ENCODE measurements around the gene RBFOX2. TPM values are rescaled to one million over a fixed set of nuclear protein-coding genes. Genes with fewer than 3 reads are reported as not detected.

Gene RBFOX2
- total and polyA plus RNA-seq, 2 experiments from 2014 or later, result 88.8 to 131 TPM

DNA sequence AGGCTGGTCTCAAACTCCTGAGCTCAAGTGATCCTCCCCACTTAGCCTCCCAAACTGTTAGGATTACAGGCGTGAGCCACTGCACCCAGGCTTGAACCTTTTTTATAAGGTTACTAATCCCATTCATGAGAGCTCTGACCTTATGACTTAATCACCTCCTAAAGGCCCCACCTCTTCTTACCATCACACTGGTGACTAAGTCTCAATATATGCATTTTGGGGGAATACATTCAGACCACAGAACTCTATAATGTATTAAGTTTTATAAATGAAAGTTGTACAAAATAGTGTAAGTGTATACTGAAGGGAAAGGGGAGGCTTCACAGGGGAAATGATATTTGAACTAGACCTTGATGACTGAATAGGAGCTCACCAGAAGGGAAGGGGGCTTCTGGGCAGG lies 28.4 kb upstream of the RBFOX2 start:
- H3K27ac Mint-ChIP-seq, result no peak overlapping the region
- no peak overlapping the region for H3K4me3 ChIP-seq
- peaks cover 5% of the 10 kb centered on the region for H3K4me1 ChIP-seq (ENCODE audit: insufficient read depth)
- no peak for ATAC-seq
- H3K9me3 Mint-ChIP-seq, result peaks cover 4% of the 10 kb centered on the region; the same call in 2 of the 3 replicates
- TF ChIP-seq NANOG (IDR thresholded peaks at IDR 0.05; ENCODE audit: borderline replicate concordance), result no peak
- no peak for TF ChIP-seq POLR2AphosphoS5 (IDR thresholded peaks at IDR 0.05; ENCODE audit: low read depth)
- no peaks in the 10 kb centered on the region for H3F3A ChIP-seq (replicated peaks; ENCODE audit: low read depth)
- H3K27me3 Mint-ChIP-seq (ENCODE audit: insufficient read depth, low read depth, poor library complexity), result peaks cover 8% of the 10 kb centered on the region
- H3K9me2 ChIP-seq (ENCODE audit: insufficient read depth), result 0 out of 2 replicates have a peak, but pooled peaks cover 3% of the 10 kb centered on the region
- H3K79me2 ChIP-seq (replicated peaks; ENCODE audit: insufficient read depth), result no peaks in the 10 kb centered on the region
- 0 out of 2 replicates have a peak overlapping the region, but pooled peaks have one; percentile 28 for H2AFZ ChIP-seq
- H4K20me1 ChIP-seq (replicated peaks; ENCODE audit: insufficient read depth), result no peaks in the 10 kb centered on the region
- no peak overlapping the region for H3K4me3 Mint-ChIP-seq
- H3K36me3 ChIP-seq (ENCODE audit: insufficient read depth), result no peaks in the 10 kb centered on the region; the same call in 1 of the 2 replicates
- no peak overlapping the region for H3K4me2 ChIP-seq
- H3K27ac ChIP-seq (ENCODE audit: low read depth), result no peak overlapping the region
- H3K27me3 ChIP-seq (ENCODE audit: insufficient read depth), result no peaks in the 10 kb centered on the region
- no peak for DNase-seq (ENCODE audit: low spot score)
- H3K36me3 Mint-ChIP-seq (ENCODE audit: low read depth), result no peaks in the 10 kb centered on the region; the same call in 2 of the 3 replicates
- H3K4me1 Mint-ChIP-seq, result peaks cover 25% of the 10 kb centered on the region

DNA sequence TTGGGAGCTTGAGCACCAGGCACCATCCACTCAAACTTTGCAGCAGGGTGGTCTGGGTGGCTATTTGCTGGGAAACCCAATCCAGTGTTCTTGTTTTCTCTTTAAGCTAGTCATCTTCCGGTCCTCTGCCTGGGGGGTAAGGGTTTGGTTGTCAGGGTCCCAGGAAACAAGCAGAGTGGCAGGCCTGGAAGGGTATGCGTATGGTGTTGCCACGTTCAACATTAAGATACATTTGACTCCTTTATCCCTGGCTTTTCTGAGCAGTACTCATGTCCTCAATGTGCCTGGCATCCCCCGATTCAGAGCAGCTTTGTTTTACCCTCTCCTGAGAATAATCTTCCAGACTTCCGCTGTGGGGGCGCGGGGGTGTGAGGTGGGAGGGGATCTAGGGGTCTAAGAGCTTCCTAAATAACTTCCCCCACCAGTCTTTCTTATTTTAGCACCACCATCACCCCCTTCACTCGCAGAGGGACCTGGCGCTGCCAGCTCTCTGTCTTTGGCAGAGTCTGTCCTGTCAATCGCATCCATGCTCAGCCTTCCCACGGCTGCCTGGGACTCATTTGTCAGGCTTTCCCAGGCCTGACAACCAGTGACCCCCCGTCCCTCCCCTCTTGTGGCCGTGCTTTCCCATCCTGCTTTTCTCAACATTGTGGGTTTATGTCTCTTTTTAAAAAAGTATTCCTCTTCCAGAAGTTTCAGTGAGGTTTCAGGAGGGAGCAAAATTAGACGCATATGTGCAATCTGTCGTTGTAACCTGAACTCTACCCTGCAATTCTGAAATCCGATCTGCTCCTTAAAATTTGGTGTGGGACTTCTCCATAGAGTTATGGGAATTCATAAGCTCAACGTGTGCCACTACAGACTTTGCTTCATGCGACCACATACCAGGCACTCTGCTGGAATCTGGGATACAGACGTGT lies 27.0 kb upstream of the RBFOX2 start:
- Histone ChIP-seq H3F3A (replicated peaks; ENCODE audit: low read depth) (no peaks in the 10 kb centered on the region), H3K4me3 (no peak overlapping the region), H3K27me3 (ENCODE audit: insufficient read depth) (no peaks in the 10 kb centered on the region), H3K79me2 (replicated peaks; ENCODE audit: insufficient read depth) (no peaks in the 10 kb centered on the region), H4K20me1 (replicated peaks; ENCODE audit: insufficient read depth) (no peaks in the 10 kb centered on the region), H3K4me1 (ENCODE audit: insufficient read depth) (peaks cover 5% of the 10 kb centered on the region), H3K36me3 (ENCODE audit: insufficient read depth) (no peaks in the 10 kb centered on the region), H3K4me2 (no peak overlapping the region), H3K9me2 (ENCODE audit: insufficient read depth) (0 out of 2 replicates have a peak, but pooled peaks cover 3% of the 10 kb centered on the region), H2AFZ (peak overlapping the region; percentile 86), H3K27ac (ENCODE audit: low read depth) (no peak overlapping the region)
- Mint-ChIP-seq H3K27me3 (ENCODE audit: insufficient read depth, low read depth, poor library complexity) (peaks cover 8% of the 10 kb centered on the region), H3K4me1 (peaks cover 25% of the 10 kb centered on the region), H3K27ac (no peak overlapping the region; the same call in 1 of the 2 replicates), H3K36me3 (ENCODE audit: low read depth) (no peaks in the 10 kb centered on the region; the same call in 2 of the 3 replicates), H3K4me3 (no peak overlapping the region), H3K9me3 (peaks cover 4% of the 10 kb centered on the region; the same call in 2 of the 3 replicates)
- no peak for ATAC-seq
- DNase-seq (ENCODE audit: low spot score), result no peak
- TF ChIP-seq EZH2phosphoT487 (IDR thresholded peaks at IDR 0.05; ENCODE audit: unreplicated experiment) (no peak), JUNB (IDR thresholded peaks at IDR 0.05; ENCODE audit: unreplicated experiment) (no peak), ZNF114 (CRISPR knock-in tag; IDR thresholded peaks at IDR 0.05) (no peak), ZNF331 (CRISPR knock-in tag; IDR thresholded peaks at IDR 0.05; ENCODE audit: low read depth) (no peak), POLR2AphosphoS5 (IDR thresholded peaks at IDR 0.05; ENCODE audit: low read depth) (no peak), STAT1 (IDR thresholded peaks at IDR 0.05; ENCODE audit: unreplicated experiment) (no peak), EZH2 (IDR thresholded peaks at IDR 0.05; ENCODE audit: low read depth, unreplicated experiment) (no peak), CREB1 (CRISPR knock-in tag; IDR thresholded peaks at IDR 0.05; ENCODE audit: low read depth) (no peak)
- TF ChIP-seq, protein P1, sequence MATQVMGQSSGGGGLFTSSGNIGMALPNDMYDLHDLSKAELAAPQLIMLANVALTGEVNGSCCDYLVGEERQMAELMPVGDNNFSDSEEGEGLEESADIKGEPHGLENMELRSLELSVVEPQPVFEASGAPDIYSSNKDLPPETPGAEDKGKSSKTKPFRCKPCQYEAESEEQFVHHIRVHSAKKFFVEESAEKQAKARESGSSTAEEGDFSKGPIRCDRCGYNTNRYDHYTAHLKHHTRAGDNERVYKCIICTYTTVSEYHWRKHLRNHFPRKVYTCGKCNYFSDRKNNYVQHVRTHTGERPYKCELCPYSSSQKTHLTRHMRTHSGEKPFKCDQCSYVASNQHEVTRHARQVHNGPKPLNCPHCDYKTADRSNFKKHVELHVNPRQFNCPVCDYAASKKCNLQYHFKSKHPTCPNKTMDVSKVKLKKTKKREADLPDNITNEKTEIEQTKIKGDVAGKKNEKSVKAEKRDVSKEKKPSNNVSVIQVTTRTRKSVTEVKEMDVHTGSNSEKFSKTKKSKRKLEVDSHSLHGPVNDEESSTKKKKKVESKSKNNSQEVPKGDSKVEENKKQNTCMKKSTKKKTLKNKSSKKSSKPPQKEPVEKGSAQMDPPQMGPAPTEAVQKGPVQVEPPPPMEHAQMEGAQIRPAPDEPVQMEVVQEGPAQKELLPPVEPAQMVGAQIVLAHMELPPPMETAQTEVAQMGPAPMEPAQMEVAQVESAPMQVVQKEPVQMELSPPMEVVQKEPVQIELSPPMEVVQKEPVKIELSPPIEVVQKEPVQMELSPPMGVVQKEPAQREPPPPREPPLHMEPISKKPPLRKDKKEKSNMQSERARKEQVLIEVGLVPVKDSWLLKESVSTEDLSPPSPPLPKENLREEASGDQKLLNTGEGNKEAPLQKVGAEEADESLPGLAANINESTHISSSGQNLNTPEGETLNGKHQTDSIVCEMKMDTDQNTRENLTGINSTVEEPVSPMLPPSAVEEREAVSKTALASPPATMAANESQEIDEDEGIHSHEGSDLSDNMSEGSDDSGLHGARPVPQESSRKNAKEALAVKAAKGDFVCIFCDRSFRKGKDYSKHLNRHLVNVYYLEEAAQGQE (IDR thresholded peaks at IDR 0.05; ENCODE audit: unreplicated experiment), result no peak
- TF ChIP-seq, protein P2, sequence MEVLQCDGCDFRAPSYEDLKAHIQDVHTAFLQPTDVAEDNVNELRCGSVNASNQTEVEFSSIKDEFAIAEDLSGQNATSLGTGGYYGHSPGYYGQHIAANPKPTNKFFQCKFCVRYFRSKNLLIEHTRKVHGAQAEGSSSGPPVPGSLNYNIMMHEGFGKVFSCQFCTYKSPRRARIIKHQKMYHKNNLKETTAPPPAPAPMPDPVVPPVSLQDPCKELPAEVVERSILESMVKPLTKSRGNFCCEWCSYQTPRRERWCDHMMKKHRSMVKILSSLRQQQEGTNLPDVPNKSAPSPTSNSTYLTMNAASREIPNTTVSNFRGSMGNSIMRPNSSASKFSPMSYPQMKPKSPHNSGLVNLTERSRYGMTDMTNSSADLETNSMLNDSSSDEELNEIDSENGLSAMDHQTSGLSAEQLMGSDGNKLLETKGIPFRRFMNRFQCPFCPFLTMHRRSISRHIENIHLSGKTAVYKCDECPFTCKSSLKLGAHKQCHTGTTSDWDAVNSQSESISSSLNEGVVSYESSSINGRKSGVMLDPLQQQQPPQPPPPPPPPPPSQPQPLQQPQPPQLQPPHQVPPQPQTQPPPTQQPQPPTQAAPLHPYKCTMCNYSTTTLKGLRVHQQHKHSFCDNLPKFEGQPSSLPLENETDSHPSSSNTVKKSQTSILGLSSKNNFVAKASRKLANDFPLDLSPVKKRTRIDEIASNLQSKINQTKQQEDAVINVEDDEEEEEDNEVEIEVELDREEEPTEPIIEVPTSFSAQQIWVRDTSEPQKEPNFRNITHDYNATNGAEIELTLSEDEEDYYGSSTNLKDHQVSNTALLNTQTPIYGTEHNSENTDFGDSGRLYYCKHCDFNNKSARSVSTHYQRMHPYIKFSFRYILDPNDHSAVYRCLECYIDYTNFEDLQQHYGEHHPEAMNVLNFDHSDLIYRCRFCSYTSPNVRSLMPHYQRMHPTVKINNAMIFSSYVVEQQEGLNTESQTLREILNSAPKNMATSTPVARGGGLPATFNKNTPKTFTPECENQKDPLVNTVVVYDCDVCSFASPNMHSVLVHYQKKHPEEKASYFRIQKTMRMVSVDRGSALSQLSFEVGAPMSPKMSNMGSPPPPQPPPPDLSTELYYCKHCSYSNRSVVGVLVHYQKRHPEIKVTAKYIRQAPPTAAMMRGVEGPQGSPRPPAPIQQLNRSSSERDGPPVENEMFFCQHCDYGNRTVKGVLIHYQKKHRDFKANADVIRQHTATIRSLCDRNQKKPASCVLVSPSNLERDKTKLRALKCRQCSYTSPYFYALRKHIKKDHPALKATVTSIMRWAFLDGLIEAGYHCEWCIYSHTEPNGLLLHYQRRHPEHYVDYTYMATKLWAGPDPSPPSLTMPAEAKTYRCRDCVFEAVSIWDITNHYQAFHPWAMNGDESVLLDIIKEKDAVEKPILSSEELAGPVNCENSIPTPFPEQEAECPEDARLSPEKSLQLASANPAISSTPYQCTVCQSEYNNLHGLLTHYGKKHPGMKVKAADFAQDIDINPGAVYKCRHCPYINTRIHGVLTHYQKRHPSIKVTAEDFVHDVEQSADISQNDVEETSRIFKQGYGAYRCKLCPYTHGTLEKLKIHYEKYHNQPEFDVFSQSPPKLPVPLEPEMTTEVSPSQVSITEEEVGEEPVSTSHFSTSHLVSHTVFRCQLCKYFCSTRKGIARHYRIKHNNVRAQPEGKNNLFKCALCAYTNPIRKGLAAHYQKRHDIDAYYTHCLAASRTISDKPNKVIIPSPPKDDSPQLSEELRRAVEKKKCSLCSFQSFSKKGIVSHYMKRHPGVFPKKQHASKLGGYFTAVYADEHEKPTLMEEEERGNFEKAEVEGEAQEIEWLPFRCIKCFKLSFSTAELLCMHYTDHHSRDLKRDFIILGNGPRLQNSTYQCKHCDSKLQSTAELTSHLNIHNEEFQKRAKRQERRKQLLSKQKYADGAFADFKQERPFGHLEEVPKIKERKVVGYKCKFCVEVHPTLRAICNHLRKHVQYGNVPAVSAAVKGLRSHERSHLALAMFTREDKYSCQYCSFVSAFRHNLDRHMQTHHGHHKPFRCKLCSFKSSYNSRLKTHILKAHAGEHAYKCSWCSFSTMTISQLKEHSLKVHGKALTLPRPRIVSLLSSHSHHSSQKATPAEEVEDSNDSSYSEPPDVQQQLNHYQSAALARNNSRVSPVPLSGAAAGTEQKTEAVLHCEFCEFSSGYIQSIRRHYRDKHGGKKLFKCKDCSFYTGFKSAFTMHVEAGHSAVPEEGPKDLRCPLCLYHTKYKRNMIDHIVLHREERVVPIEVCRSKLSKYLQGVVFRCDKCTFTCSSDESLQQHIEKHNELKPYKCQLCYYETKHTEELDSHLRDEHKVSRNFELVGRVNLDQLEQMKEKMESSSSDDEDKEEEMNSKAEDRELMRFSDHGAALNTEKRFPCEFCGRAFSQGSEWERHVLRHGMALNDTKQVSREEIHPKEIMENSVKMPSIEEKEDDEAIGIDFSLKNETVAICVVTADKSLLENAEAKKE (CRISPR knock-in tag; IDR thresholded peaks at IDR 0.05), result no peak

Measured in GM23338 (cell line).